Measurements from ENCODE around the gene VPS51. TPM values are rescaled to one million over a fixed set of nuclear protein-coding genes. Genes with fewer than 3 reads are reported as not detected.

VPS51 gene
- total and polyA plus RNA-seq, 2 of the 4 experiments (the other 2 are of a cell fraction), result 56.3 to 113 TPM

DNA sequence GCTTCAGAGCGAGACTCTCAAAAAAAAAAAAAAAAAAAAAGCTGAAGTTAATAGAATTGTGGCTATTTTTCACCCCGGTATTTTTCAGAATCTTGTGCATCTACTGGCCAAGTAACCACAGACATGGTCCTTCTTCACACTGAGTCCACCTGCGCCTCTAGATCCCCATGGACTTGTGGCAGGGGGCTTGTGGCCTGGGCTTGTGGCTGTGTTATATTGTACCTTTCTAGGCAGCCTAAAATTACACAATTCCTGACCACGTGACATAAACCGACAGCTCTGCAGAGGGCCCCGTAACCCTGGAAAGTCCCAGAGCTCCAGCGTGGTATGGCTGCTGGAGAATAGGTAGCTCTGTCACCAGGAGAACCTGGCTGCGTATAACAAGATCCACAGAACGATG, 26.8 kb upstream of the VPS51 start:
- dilution Hi-C loops (cut with HindIII; ENCODE audit: low sequenced_read_pairs, unreplicated experiment), result no loop called here
- Histone ChIP-seq H3K79me1 (ENCODE audit: low read depth in 1 of 2, low read length in 2 of 2) (no peaks in the 10 kb centered on the region), H2AK9ac (replicated peaks; ENCODE audit: low read depth, low read length, poor library complexity) (no peak overlapping the region), H4K91ac (ENCODE audit: insufficient read depth, low read depth, low read length) (no peak overlapping the region), H3K14ac (replicated peaks; ENCODE audit: low read depth, low read length) (no peak overlapping the region), H3K18ac (ENCODE audit: low read depth, low read length) (no peak overlapping the region), H3K23ac (ENCODE audit: low read depth, low read length) (no peak overlapping the region), H4K8ac (ENCODE audit: low read depth in 2 of 2, low read length in 2 of 2) (no peak overlapping the region), H3K9me3 (ENCODE audit: control insufficient read depth, insufficient read depth, low read length) (no peaks in the 10 kb centered on the region), H2BK5ac (ENCODE audit: low read depth, low read length, poor library complexity, severe bottlenecking) (no peak overlapping the region), H2AFZ (replicated peaks; ENCODE audit: low read length, poor library complexity) (peak overlapping the region; percentile 9), H3K27me3 (ENCODE audit: control insufficient read depth, insufficient read depth, low read length) (no peaks in the 10 kb centered on the region; the same call in 1 of the 2 replicates), H3K4me3 (ENCODE audit: insufficient read depth, low read depth, low read length) (no peak overlapping the region), H2BK15ac (ENCODE audit: low read depth, low read length) (no peak overlapping the region), H3K27ac (ENCODE audit: insufficient read depth, low read length) (no peak overlapping the region), H3K4ac (ENCODE audit: low read depth, low read length) (no peak overlapping the region), H3K9me1 (ENCODE audit: insufficient read depth, low read length) (no peaks in the 10 kb centered on the region; the same call in 1 of the 2 replicates), H3K4me2 (ENCODE audit: low read depth, low read length) (no peak overlapping the region), H4K5ac (ENCODE audit: low read depth, low read length) (no peak overlapping the region), H3K9ac (ENCODE audit: low read depth, low read length) (no peak overlapping the region), H2BK120ac (ENCODE audit: low read depth, low read length) (no peak overlapping the region), H3K36me3 (ENCODE audit: control insufficient read depth, insufficient read depth, low read length) (no peaks in the 10 kb centered on the region), H2BK20ac (ENCODE audit: low read depth, low read length) (no peak overlapping the region), H2AK5ac (ENCODE audit: low read depth, low read length) (no peak overlapping the region), H4K20me1 (ENCODE audit: insufficient read depth, low read length) (no peaks in the 10 kb centered on the region), H3K56ac (ENCODE audit: extremely low read depth, insufficient read depth, low read length) (no peak overlapping the region), H3K4me1 (ENCODE audit: control insufficient read depth, insufficient read depth, low read length) (no peaks in the 10 kb centered on the region)
- BruUV-seq (replicated peaks), result no TSS peak
- TF ChIP-seq, protein P1, sequence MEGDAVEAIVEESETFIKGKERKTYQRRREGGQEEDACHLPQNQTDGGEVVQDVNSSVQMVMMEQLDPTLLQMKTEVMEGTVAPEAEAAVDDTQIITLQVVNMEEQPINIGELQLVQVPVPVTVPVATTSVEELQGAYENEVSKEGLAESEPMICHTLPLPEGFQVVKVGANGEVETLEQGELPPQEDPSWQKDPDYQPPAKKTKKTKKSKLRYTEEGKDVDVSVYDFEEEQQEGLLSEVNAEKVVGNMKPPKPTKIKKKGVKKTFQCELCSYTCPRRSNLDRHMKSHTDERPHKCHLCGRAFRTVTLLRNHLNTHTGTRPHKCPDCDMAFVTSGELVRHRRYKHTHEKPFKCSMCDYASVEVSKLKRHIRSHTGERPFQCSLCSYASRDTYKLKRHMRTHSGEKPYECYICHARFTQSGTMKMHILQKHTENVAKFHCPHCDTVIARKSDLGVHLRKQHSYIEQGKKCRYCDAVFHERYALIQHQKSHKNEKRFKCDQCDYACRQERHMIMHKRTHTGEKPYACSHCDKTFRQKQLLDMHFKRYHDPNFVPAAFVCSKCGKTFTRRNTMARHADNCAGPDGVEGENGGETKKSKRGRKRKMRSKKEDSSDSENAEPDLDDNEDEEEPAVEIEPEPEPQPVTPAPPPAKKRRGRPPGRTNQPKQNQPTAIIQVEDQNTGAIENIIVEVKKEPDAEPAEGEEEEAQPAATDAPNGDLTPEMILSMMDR (conservative IDR thresholded peaks at IDR 0.05; ENCODE audit: low read depth, low read length), result no peak
- TF ChIP-seq SMC3 (IDR thresholded peaks at IDR 0.05; ENCODE audit: low read depth, low read length), result no peak
- TF ChIP-seq NFE2L2 (IDR thresholded peaks at IDR 0.05; ENCODE audit: low read depth, low read length), result no peak
- TF ChIP-seq FOS (IDR thresholded peaks at IDR 0.05; ENCODE audit: low read depth, low read length), result no peak
- no peak for TF ChIP-seq POLR2A (IDR thresholded peaks at IDR 0.05; ENCODE audit: low read depth, low read length)
- no peak for TF ChIP-seq RAD21 (IDR thresholded peaks at IDR 0.05; ENCODE audit: low read length)
- TF ChIP-seq MXI1 (IDR thresholded peaks at IDR 0.05; ENCODE audit: borderline replicate concordance, low read depth, low read length), result no peak
- no peak for TF ChIP-seq CEBPB (IDR thresholded peaks at IDR 0.05; ENCODE audit: low read depth, low read length)
- TF ChIP-seq CHD1 (IDR thresholded peaks at IDR 0.05; ENCODE audit: low read depth, low read length), result no peak
- TF ChIP-seq, protein P2, sequence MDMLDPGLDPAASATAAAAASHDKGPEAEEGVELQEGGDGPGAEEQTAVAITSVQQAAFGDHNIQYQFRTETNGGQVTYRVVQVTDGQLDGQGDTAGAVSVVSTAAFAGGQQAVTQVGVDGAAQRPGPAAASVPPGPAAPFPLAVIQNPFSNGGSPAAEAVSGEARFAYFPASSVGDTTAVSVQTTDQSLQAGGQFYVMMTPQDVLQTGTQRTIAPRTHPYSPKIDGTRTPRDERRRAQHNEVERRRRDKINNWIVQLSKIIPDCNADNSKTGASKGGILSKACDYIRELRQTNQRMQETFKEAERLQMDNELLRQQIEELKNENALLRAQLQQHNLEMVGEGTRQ (IDR thresholded peaks at IDR 0.05; ENCODE audit: low read depth, low read length), result no peak
- no peak for TF ChIP-seq MAFK (IDR thresholded peaks at IDR 0.05; ENCODE audit: low read depth, low read length)
- TF ChIP-seq RCOR1 (IDR thresholded peaks at IDR 0.05; ENCODE audit: insufficient replicate concordance, low read length), result no peak
- no peak for TF ChIP-seq RFX5 (IDR thresholded peaks at IDR 0.05; ENCODE audit: low read depth, low read length)
- TF ChIP-seq, protein P3, sequence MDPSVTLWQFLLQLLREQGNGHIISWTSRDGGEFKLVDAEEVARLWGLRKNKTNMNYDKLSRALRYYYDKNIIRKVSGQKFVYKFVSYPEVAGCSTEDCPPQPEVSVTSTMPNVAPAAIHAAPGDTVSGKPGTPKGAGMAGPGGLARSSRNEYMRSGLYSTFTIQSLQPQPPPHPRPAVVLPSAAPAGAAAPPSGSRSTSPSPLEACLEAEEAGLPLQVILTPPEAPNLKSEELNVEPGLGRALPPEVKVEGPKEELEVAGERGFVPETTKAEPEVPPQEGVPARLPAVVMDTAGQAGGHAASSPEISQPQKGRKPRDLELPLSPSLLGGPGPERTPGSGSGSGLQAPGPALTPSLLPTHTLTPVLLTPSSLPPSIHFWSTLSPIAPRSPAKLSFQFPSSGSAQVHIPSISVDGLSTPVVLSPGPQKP (IDR thresholded peaks at IDR 0.05; ENCODE audit: borderline replicate concordance, low read depth, low read length), result no peak
- no peak for TF ChIP-seq BHLHE40 (IDR thresholded peaks at IDR 0.05; ENCODE audit: low read depth, low read length)
- no peak for TF ChIP-seq MAZ (IDR thresholded peaks at IDR 0.05; ENCODE audit: borderline replicate concordance, low read depth, low read length)
- peak; percentile 16 for DNase-seq
- WGBS, 2 experiments (ENCODE audit: extremely low coverage in 2 of 2, insufficient read length in 1 of 2), result no CpG with 5 or more reads among the region's 9 CpGs
- ChIA-PET POLR2A (ENCODE audit: unreplicated experiment) (no interaction called here), CTCF (interaction anchor here (0.6 kb wide), 1 partner anchor 228 kb away, joined by 3 read pairs; no protein-coding TSS in a partner anchor)
- no peak for ATAC-seq (ENCODE audit: low read depth)
- intact Hi-C loops (cut with micrococcal nuclease), result no loop called here
- in situ Hi-C loops (cut with MboI; ENCODE audit: low sequenced_read_pairs), result no loop called here

Data from IMR-90 (cell line).